AG04449 (cell line): ENCODE data around the gene NEURL1B.

Source experiments
- CTCF ChIA-PET: fragments of 350-600 bp; formaldehyde crosslinking; extraction: SDS; loops from one replicate; lab custom pipeline; 2021; ENCODE audit warnings: antibody characterized with exemption; lab: Yijun Ruan, JAX
- POLR2A ChIA-PET: fragments of 400-600, 350-600 bp; formaldehyde crosslinking; extraction: SDS; loops from one replicate; lab custom pipeline; 2020; ENCODE audit warnings: antibody characterized with exemption, inconsistent platforms; lab: Yijun Ruan, JAX
- DNase-seq: peaks from one replicate; pipeline ENCODE4 v3.0.0-alpha.2; 2010; ENCODE audit warnings: low read depth, low spot score
- H3K4me3 ChIP-seq: 2 replicates; pipeline ENCODE4 v1.5.1; 2011; ENCODE audit warnings: low read depth, mild to moderate bottlenecking, control low read depth, low read length
- CTCF ChIP-seq: IDR thresholded peaks from one replicate; pipeline ENCODE4 v1.5.1; 2011; ENCODE audit warnings: mild to moderate bottlenecking, moderate library complexity, low read length, control low read depth, inconsistent platforms; ENCODE audit not compliant: insufficient read depth; ENCODE audit errors: missing control alignments

The NEURL1B gene

GRCh38 chr5:172616136-172616535 is 24.9 kb upstream of the NEURL1B start:
- no peak for TF ChIP-seq CTCF
- ChIA-PET POLR2A (interaction anchor here (0.6 kb wide), 1 partner anchor 96 kb away, joined by 3 read pairs; no protein-coding TSS in a partner anchor), CTCF (no interaction called here)
- H3K4me3 ChIP-seq: no peak overlapping the region
- DNase-seq: no peak

- TF ChIP-seq CTCF: no peak
- H3K4me3 ChIP-seq: no peak overlapping the region
- ChIA-PET CTCF (no interaction called here), POLR2A (no interaction called here)
- DNase-seq: no peak
Observed at GRCh38 chr5:172616730-172617129, 24.3 kb upstream of the NEURL1B start.

GRCh38 chr5:172617817-172618216 is 23.2 kb upstream of the NEURL1B start:
- CTCF ChIA-PET: interaction anchor here (1.0 kb wide), 1 partner anchor 9 kb away, joined by 4 read pairs; no protein-coding TSS in a partner anchor
- DNase-seq: no peak
- POLR2A ChIA-PET: no interaction called here
- no peak for TF ChIP-seq CTCF
- no peak overlapping the region for H3K4me3 ChIP-seq

- ChIA-PET POLR2A (no interaction called here), CTCF (no interaction called here)
- TF ChIP-seq CTCF: no peak
- no peak overlapping the region for H3K4me3 ChIP-seq
- no peak for DNase-seq
Observed at GRCh38 chr5:172618574-172619365, 22.3 kb upstream of the NEURL1B start.

GRCh38 chr5:172620506-172620905 is 20.6 kb upstream of the NEURL1B start:
- no peak for DNase-seq
- POLR2A ChIA-PET: no interaction called here
- TF ChIP-seq CTCF: no peak
- CTCF ChIA-PET: no interaction called here
- no peak overlapping the region for H3K4me3 ChIP-seq
